ENCODE measurements around the gene PCNT.

The PCNT gene

GRCh38 chr21:46482846-46483231, 158.9 kb downstream of the PCNT start:
- peaks cover 5 to 13% of the 10 kb centered on the region in 2 donors for H3K36me3 ChIP-seq (ENCODE audit: control insufficient read depth in 2 of 2, insufficient read depth in 2 of 2, low read length in 2 of 2)
- H3K27me3 ChIP-seq (ENCODE audit: control insufficient read depth in 2 of 2, insufficient read depth in 2 of 2, low read length in 2 of 2): no peaks in the 10 kb centered on the region
- H3K9ac ChIP-seq (ENCODE audit: low read depth in 1 of 2, low read length in 2 of 2): no peak overlapping the region
- no peaks in the 10 kb centered on the region for H3K4me1 ChIP-seq (ENCODE audit: control insufficient read depth in 2 of 2, insufficient read depth in 2 of 2, low read length in 2 of 2)
- no peak overlapping the region for H3K27ac ChIP-seq (ENCODE audit: low read depth in 2 of 2, low read length in 2 of 2)
- H3K4me3 ChIP-seq (ENCODE audit: low read length in 2 of 2): no peak overlapping the region
- no peaks in the 10 kb centered on the region for H3K9me3 ChIP-seq (ENCODE audit: control insufficient read depth in 2 of 2, low read length in 2 of 2)

GRCh38 chr21:46483300-46484295, 159.6 kb downstream of the PCNT start:
- H3K9me3 ChIP-seq (ENCODE audit: control insufficient read depth in 2 of 2, low read length in 2 of 2): no peaks in the 10 kb centered on the region
- H3K27me3 ChIP-seq (ENCODE audit: control insufficient read depth in 2 of 2, insufficient read depth in 2 of 2, low read length in 2 of 2): no peaks in the 10 kb centered on the region
- peaks cover 5 to 15% of the 10 kb centered on the region in 2 donors for H3K36me3 ChIP-seq (ENCODE audit: control insufficient read depth in 2 of 2, insufficient read depth in 2 of 2, low read length in 2 of 2)
- no peak overlapping the region for H3K27ac ChIP-seq (ENCODE audit: low read depth in 2 of 2, low read length in 2 of 2)
- H3K4me3 ChIP-seq (ENCODE audit: low read length in 2 of 2): no peak overlapping the region
- no peaks in the 10 kb centered on the region for H3K4me1 ChIP-seq (ENCODE audit: control insufficient read depth in 2 of 2, insufficient read depth in 2 of 2, low read length in 2 of 2)
- H3K9ac ChIP-seq (ENCODE audit: low read depth in 1 of 2, low read length in 2 of 2): no peak overlapping the region

- Histone ChIP-seq H3K4me1 (ENCODE audit: control insufficient read depth in 2 of 2, insufficient read depth in 2 of 2, low read length in 2 of 2) (no peaks in the 10 kb centered on the region), H3K4me3 (ENCODE audit: low read length in 2 of 2) (no peak overlapping the region), H3K9me3 (ENCODE audit: control insufficient read depth in 2 of 2, low read length in 2 of 2) (no peaks in the 10 kb centered on the region), H3K27me3 (ENCODE audit: control insufficient read depth in 2 of 2, insufficient read depth in 2 of 2, low read length in 2 of 2) (no peaks in the 10 kb centered on the region), H3K27ac (ENCODE audit: low read depth in 2 of 2, low read length in 2 of 2) (no peak overlapping the region), H3K9ac (ENCODE audit: low read depth in 1 of 2, low read length in 2 of 2) (no peak overlapping the region), H3K36me3 (ENCODE audit: control insufficient read depth in 2 of 2, insufficient read depth in 2 of 2, low read length in 2 of 2) (peaks cover 10 to 13% of the 10 kb centered on the region in 2 donors)
Observed at GRCh38 chr21:46486481-46487126, 162.6 kb downstream of the PCNT start.

GRCh38 chr21:46489162-46489663, 165.3 kb downstream of the PCNT start:
- Histone ChIP-seq H3K36me3 (ENCODE audit: control insufficient read depth in 2 of 2, insufficient read depth in 2 of 2, low read length in 2 of 2) (peaks cover 18 to 21% of the 10 kb centered on the region in 2 donors), H3K4me3 (ENCODE audit: low read length in 2 of 2) (no peak overlapping the region), H3K27ac (ENCODE audit: low read depth in 2 of 2, low read length in 2 of 2) (no peak overlapping the region), H3K4me1 (ENCODE audit: control insufficient read depth in 2 of 2, insufficient read depth in 2 of 2, low read length in 2 of 2) (no peaks in the 10 kb centered on the region), H3K9ac (ENCODE audit: low read depth in 1 of 2, low read length in 2 of 2) (no peak overlapping the region), H3K27me3 (ENCODE audit: control insufficient read depth in 2 of 2, insufficient read depth in 2 of 2, low read length in 2 of 2) (no peaks in the 10 kb centered on the region), H3K9me3 (ENCODE audit: control insufficient read depth in 2 of 2, low read length in 2 of 2) (no peaks in the 10 kb centered on the region)

GRCh38 chr21:46489800-46490199, 165.8 kb downstream of the PCNT start:
- peaks cover 18 to 24% of the 10 kb centered on the region in 2 donors for H3K36me3 ChIP-seq (ENCODE audit: control insufficient read depth in 2 of 2, insufficient read depth in 2 of 2, low read length in 2 of 2)
- H3K9ac ChIP-seq (ENCODE audit: low read depth in 1 of 2, low read length in 2 of 2): no peak overlapping the region
- H3K4me3 ChIP-seq (ENCODE audit: low read length in 2 of 2): no peak overlapping the region
- H3K27ac ChIP-seq (ENCODE audit: low read depth in 2 of 2, low read length in 2 of 2): no peak overlapping the region
- no peaks in the 10 kb centered on the region for H3K27me3 ChIP-seq (ENCODE audit: control insufficient read depth in 2 of 2, insufficient read depth in 2 of 2, low read length in 2 of 2)
- no peaks in the 10 kb centered on the region for H3K9me3 ChIP-seq (ENCODE audit: control insufficient read depth in 2 of 2, low read length in 2 of 2)
- no peaks in the 10 kb centered on the region for H3K4me1 ChIP-seq (ENCODE audit: control insufficient read depth in 2 of 2, insufficient read depth in 2 of 2, low read length in 2 of 2)

- Histone ChIP-seq H3K9ac (ENCODE audit: low read depth in 1 of 2, low read length in 2 of 2) (no peak overlapping the region), H3K9me3 (ENCODE audit: control insufficient read depth in 2 of 2, low read length in 2 of 2) (no peaks in the 10 kb centered on the region), H3K4me3 (ENCODE audit: low read length in 2 of 2) (no peak overlapping the region), H3K27me3 (ENCODE audit: control insufficient read depth in 2 of 2, insufficient read depth in 2 of 2, low read length in 2 of 2) (no peaks in the 10 kb centered on the region), H3K36me3 (ENCODE audit: control insufficient read depth in 2 of 2, insufficient read depth in 2 of 2, low read length in 2 of 2) (peaks cover 19 to 24% of the 10 kb centered on the region in 2 donors), H3K4me1 (ENCODE audit: control insufficient read depth in 2 of 2, insufficient read depth in 2 of 2, low read length in 2 of 2) (no peaks in the 10 kb centered on the region), H3K27ac (ENCODE audit: low read depth in 2 of 2, low read length in 2 of 2) (no peak overlapping the region)
Observed at GRCh38 chr21:46491553-46491952, 167.6 kb downstream of the PCNT start.

GRCh38 chr21:46492851-46493250, 168.9 kb downstream of the PCNT start:
- Histone ChIP-seq H3K27me3 (ENCODE audit: control insufficient read depth in 2 of 2, insufficient read depth in 2 of 2, low read length in 2 of 2) (no peaks in the 10 kb centered on the region), H3K36me3 (ENCODE audit: control insufficient read depth in 2 of 2, insufficient read depth in 2 of 2, low read length in 2 of 2) (peaks cover 22 to 26% of the 10 kb centered on the region in 2 donors), H3K27ac (ENCODE audit: low read depth in 2 of 2, low read length in 2 of 2) (no peak overlapping the region), H3K4me3 (ENCODE audit: low read length in 2 of 2) (no peak overlapping the region), H3K4me1 (ENCODE audit: control insufficient read depth in 2 of 2, insufficient read depth in 2 of 2, low read length in 2 of 2) (no peaks in the 10 kb centered on the region), H3K9ac (ENCODE audit: low read depth in 1 of 2, low read length in 2 of 2) (no peak overlapping the region), H3K9me3 (ENCODE audit: control insufficient read depth in 2 of 2, low read length in 2 of 2) (no peaks in the 10 kb centered on the region)

- Histone ChIP-seq H3K36me3 (ENCODE audit: control insufficient read depth in 2 of 2, insufficient read depth in 2 of 2, low read length in 2 of 2) (peaks cover 30 to 34% of the 10 kb centered on the region in 2 donors), H3K4me3 (ENCODE audit: low read length in 2 of 2) (no peak overlapping the region), H3K27me3 (ENCODE audit: control insufficient read depth in 2 of 2, insufficient read depth in 2 of 2, low read length in 2 of 2) (no peaks in the 10 kb centered on the region), H3K27ac (ENCODE audit: low read depth in 2 of 2, low read length in 2 of 2) (no peak overlapping the region), H3K4me1 (ENCODE audit: control insufficient read depth in 2 of 2, insufficient read depth in 2 of 2, low read length in 2 of 2) (no peaks in the 10 kb centered on the region), H3K9ac (ENCODE audit: low read depth in 1 of 2, low read length in 2 of 2) (no peak overlapping the region), H3K9me3 (ENCODE audit: control insufficient read depth in 2 of 2, low read length in 2 of 2) (no peaks in the 10 kb centered on the region)
Observed at GRCh38 chr21:46493828-46494227, 169.9 kb downstream of the PCNT start.

Data from mucosa of rectum (tissue), 2 donors.